Upper lobe of left lung (tissue), 6 donors: Measurements from ENCODE around the gene NSDHL. TPM values are rescaled to one million over a fixed set of nuclear protein-coding genes. Genes with fewer than 3 reads are reported as not detected.

Source experiments
- ATAC-seq, 2 donors: fragments of 200-7000 bp; cut with Tn5 transposase; one replicate each; pipeline ENCODE4 v1.9.1; 2022; ENCODE audit warnings: mild to moderate bottlenecking in 2 of 2, moderate library complexity in 2 of 2; ENCODE audit not compliant: low FRiP score in 2 of 2
- DNase-seq, 2 donors: peaks; one replicate each; pipeline ENCODE4 v3.0.0-alpha.2; 2019 to 2020
- H3K27ac ChIP-seq, 4 donors: fragments of 200-600 bp; sonication (generic); one replicate each; pipeline ENCODE4 v1.5.1; 2016 to 2019
- H3K27me3 ChIP-seq, 4 donors: fragments of 200-600 bp; sonication (generic); one replicate each; pipeline ENCODE4 v1.5.1; 2017 to 2019
- H3K36me3 ChIP-seq, 4 donors: fragments of 200-600 bp; sonication (generic); one replicate each; pipeline ENCODE4 v1.5.1; 2016 to 2019
- H3K4me1 ChIP-seq, 4 donors: fragments of 200-600 bp; sonication (generic); one replicate each; pipeline ENCODE4 v1.5.1; 2018 to 2019
- H3K4me3 ChIP-seq, 4 donors: fragments of 200-600 bp; sonication (generic); one replicate each; pipeline ENCODE4 v1.5.1; 2017 to 2019; ENCODE audit warnings: mild to moderate bottlenecking in 2 of 4, moderate library complexity in 1 of 4
- H3K9me3 ChIP-seq, 4 donors: fragments of 200-600 bp; sonication (generic); one replicate each; pipeline ENCODE4 v1.5.1; 2018 to 2019
- EP300 ChIP-seq, 4 donors: sonication (generic); formaldehyde crosslinking; IDR thresholded peaks; one replicate each; pipeline ENCODE4 v1.5.1; 2017; ENCODE audit warnings: antibody characterized with exemption in 4 of 4, control low read depth in 2 of 4
- POLR2A ChIP-seq, 4 donors: fragments of 450-650 bp; IDR thresholded peaks; one replicate each; pipeline ENCODE4 v1.5.1; 2016 to 2017; ENCODE audit warnings: antibody characterized with exemption in 4 of 4, mild to moderate bottlenecking in 2 of 4
- POLR2AphosphoS5 ChIP-seq, 2 donors: sonication (generic); formaldehyde crosslinking; IDR thresholded peaks; one replicate each; pipeline ENCODE4 v1.5.1; 2017; ENCODE audit warnings: antibody characterized with exemption in 2 of 2
- WGBS, 2 donors: methylation state at CpG; one replicate each; pipeline ENCODE4 v1.1.5; 2017 to 2018; 5-methylcytosine and 5-hydroxymethylcytosine counted together
- total RNA-seq, 6 donors: library from RNA; depleted of rRNA in 4 of 6; stranded (reverse); fragments of >200 nt in 4 of 6; gene quantifications; one replicate each; pipeline versions ENCODE4 v1.1.0 to v1.2.1, GENCODE V29; 2016 to 2021
- TF ChIP-seq, protein P1 (sequence below), 6 experiments: fragments of 450-650 bp in 4 of 6; fragments of 200-600 bp in 2 of 6; sonication (generic) in 2 of 6; IDR thresholded peaks; one replicate each; pipeline ENCODE4 v1.5.1; 2016 to 2019; ENCODE audit warnings: antibody characterized with exemption in 6 of 6
- donor health status: DM: no; HTN: no; CAD: no; lungs with moderate emphysema.
- donor health status: DM: no; HTN: yes; CAD: no; lungs with severe emphysema.

The NSDHL gene
- total RNA-seq, 6 donors from 2014 or later: 5.2 to 26.0 (median 21.1) TPM

GRCh38 chrX:152899111-152899873 is 68.4 kb downstream of the NSDHL start:
- H3K4me1 ChIP-seq: peaks cover 0 to 19% (median 0%) of the 10 kb centered on the region in 4 donors
- no peak for TF ChIP-seq POLR2AphosphoS5 (IDR thresholded peaks at IDR 0.05)
- TF ChIP-seq, protein P1, sequence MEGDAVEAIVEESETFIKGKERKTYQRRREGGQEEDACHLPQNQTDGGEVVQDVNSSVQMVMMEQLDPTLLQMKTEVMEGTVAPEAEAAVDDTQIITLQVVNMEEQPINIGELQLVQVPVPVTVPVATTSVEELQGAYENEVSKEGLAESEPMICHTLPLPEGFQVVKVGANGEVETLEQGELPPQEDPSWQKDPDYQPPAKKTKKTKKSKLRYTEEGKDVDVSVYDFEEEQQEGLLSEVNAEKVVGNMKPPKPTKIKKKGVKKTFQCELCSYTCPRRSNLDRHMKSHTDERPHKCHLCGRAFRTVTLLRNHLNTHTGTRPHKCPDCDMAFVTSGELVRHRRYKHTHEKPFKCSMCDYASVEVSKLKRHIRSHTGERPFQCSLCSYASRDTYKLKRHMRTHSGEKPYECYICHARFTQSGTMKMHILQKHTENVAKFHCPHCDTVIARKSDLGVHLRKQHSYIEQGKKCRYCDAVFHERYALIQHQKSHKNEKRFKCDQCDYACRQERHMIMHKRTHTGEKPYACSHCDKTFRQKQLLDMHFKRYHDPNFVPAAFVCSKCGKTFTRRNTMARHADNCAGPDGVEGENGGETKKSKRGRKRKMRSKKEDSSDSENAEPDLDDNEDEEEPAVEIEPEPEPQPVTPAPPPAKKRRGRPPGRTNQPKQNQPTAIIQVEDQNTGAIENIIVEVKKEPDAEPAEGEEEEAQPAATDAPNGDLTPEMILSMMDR (IDR thresholded peaks at IDR 0.05): no peak
- TF ChIP-seq EP300 (IDR thresholded peaks at IDR 0.05): no peak
- no peak for TF ChIP-seq POLR2A (IDR thresholded peaks at IDR 0.05)
- H3K36me3 ChIP-seq: no peaks in the 10 kb centered on the region
- no peaks in the 10 kb centered on the region for H3K9me3 ChIP-seq
- no peaks in the 10 kb centered on the region for H3K27me3 ChIP-seq
- ATAC-seq (no peak), DNase-seq (no peak)
- WGBS, 2 donors: 91% methylated on average over 16 of the region's 16 CpGs; no CpG with 5 or more reads in 1 of the 2 donors
- no peak overlapping the region for H3K27ac ChIP-seq
- no peak overlapping the region for H3K4me3 ChIP-seq

GRCh38 chrX:152899874-152900719 is 69.2 kb downstream of the NSDHL start:
- Histone ChIP-seq H3K27ac (no peak overlapping the region), H3K27me3 (no peaks in the 10 kb centered on the region), H3K4me1 (peaks cover 0 to 22% (median 0%) of the 10 kb centered on the region in 4 donors), H3K9me3 (no peaks in the 10 kb centered on the region), H3K36me3 (no peaks in the 10 kb centered on the region), H3K4me3 (no peak overlapping the region)
- TF ChIP-seq EP300 (IDR thresholded peaks at IDR 0.05) (no peak), POLR2AphosphoS5 (IDR thresholded peaks at IDR 0.05) (no peak), POLR2A (IDR thresholded peaks at IDR 0.05) (no peak)
- TF ChIP-seq, protein P1 (IDR thresholded peaks at IDR 0.05): no peak
- no peak for DNase-seq
- 79 to 100% methylated on average over 2 to 12 of the region's 12 CpGs for WGBS, 2 donors
- no peak for ATAC-seq

DNA sequence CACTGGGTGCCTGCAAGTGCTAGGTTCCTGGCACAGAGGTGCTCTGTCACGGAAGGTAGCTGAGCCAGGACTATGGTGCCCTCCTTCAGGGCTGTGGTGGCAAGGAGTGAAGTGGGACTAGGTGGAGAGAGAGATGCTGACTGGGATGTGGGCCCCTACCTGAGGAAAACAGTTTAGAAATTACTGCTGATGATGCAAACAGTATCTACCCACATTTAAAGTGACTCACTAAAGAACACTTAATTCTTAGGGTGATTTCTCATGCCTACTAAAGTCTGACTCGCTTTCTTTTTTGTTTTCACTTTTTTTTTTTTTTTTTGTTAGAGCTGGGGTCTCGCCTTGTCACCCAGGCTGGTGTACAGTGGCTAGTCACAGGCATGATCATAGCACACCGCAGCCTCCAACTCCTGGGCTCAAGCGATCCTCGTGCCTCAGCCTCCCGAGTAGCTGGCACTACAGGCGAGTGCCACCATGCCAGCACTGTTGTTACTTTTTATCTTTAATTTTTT is 70.1 kb downstream of the NSDHL start:
- Histone ChIP-seq H3K9me3 (no peaks in the 10 kb centered on the region), H3K27me3 (no peaks in the 10 kb centered on the region), H3K27ac (no peak overlapping the region), H3K36me3 (no peaks in the 10 kb centered on the region), H3K4me1 (peaks cover 0 to 22% (median 0%) of the 10 kb centered on the region in 4 donors), H3K4me3 (no peak overlapping the region)
- DNase-seq: no peak
- ATAC-seq: no peak
- WGBS, 2 donors: 88 to 89% methylated on average over 8 of the region's 8 CpGs
- TF ChIP-seq, protein P1 (IDR thresholded peaks at IDR 0.05): no peak
- TF ChIP-seq EP300 (IDR thresholded peaks at IDR 0.05) (no peak), POLR2A (IDR thresholded peaks at IDR 0.05) (no peak), POLR2AphosphoS5 (IDR thresholded peaks at IDR 0.05) (no peak)

DNA sequence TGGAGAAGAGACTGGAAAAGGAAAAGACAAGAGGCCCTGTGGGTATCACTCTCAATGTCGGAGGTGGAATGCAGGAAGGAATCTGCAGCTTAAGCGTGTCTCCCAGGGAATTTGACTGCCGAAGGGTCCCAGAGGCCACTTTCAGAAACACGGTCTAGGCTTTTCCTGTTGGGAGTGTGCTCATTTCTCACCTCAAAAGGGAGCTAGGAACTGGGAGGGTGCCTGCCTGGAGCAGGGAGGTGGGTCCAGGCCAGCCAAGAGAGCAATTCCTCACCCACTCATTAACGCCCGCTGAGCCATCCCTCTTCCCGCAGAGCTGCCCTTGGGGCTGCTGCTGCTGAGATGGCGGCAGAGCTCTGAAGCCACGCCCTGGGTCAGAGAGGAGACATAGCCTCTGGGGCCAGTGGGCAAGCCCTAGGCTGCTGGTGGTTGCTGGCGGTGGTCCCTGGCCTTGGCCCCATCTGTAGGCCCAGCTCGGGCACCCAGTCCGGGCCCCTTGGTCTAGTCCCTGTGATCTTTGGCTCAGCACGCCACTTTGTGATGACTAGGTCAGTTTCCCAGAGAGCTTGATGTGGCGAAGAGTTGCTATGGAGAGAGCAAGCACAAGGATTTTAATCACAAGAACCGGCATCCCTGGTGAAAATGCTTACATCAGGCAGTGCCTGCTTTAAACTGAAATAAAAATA is 71.1 kb downstream of the NSDHL start:
- WGBS, 2 donors: 70 to 73% methylated on average over 6 to 15 of the region's 15 CpGs
- Histone ChIP-seq H3K4me3 (no peak overlapping the region), H3K36me3 (no peaks in the 10 kb centered on the region), H3K9me3 (no peaks in the 10 kb centered on the region), H3K4me1 (peaks cover 0 to 22% (median 0%) of the 10 kb centered on the region in 4 donors), H3K27ac (no peak overlapping the region), H3K27me3 (no peaks in the 10 kb centered on the region)
- ATAC-seq: no peak
- DNase-seq: no peak
- TF ChIP-seq POLR2AphosphoS5 (IDR thresholded peaks at IDR 0.05): no peak
- no peak for TF ChIP-seq POLR2A (IDR thresholded peaks at IDR 0.05)
- TF ChIP-seq, protein P1 (IDR thresholded peaks at IDR 0.05): no peak
- no peak for TF ChIP-seq EP300 (IDR thresholded peaks at IDR 0.05)
